BLaER1 treated with 17β-estradiol and CSF1 and Interleukin-3, amounts not matched to agents 10 nM and 100 nM (cell line): ENCODE results near the gene OVCH1.

ENCODE experiments used
- H3K27ac ChIP-seq, 11 experiments: shearing (Covaris generic); formaldehyde crosslinking; 2 replicates each; pipeline ENCODE4 v1.8.1; 2022
- H3K27me3 ChIP-seq, 11 experiments: shearing (Covaris generic); formaldehyde crosslinking; 2 replicates each; pipeline ENCODE4 v1.8.1; 2022
- H3K36me3 ChIP-seq, 11 experiments: shearing (Covaris generic); formaldehyde crosslinking; 2 replicates each; pipeline ENCODE4 v1.8.1; 2022
- H3K4me1 ChIP-seq, 10 experiments: shearing (Covaris generic); formaldehyde crosslinking; 2 replicates each; pipeline ENCODE4 v1.8.1; 2022
- H3K4me2 ChIP-seq, 11 experiments: shearing (Covaris generic); formaldehyde crosslinking; 2 replicates each; pipeline ENCODE4 v1.8.1; 2022
- H3K4me3 ChIP-seq, 10 experiments: shearing (Covaris generic); formaldehyde crosslinking; 2 replicates each; pipeline ENCODE4 v1.8.1; 2022
- H3K9ac ChIP-seq, 11 experiments: shearing (Covaris generic); formaldehyde crosslinking; 2 replicates each; pipeline ENCODE4 v1.8.1; 2022
- H3K9me3 ChIP-seq, 11 experiments: shearing (Covaris generic); formaldehyde crosslinking; replicated peaks in 1 of 11; 2 replicates each; pipeline ENCODE4 v1.8.1; 2022
- H4K20me1 ChIP-seq, 11 experiments: shearing (Covaris generic); formaldehyde crosslinking; 2 replicates each; pipeline ENCODE4 v1.8.1; 2022
- Cebpa-rat ChIP-seq, 11 experiments: shearing (Covaris generic); IDR thresholded peaks; 2 replicates each; pipeline ENCODE4 v1.8.1; 2022

OVCH1 gene

GRCh38 chr12:29427964-29428363 is 69.5 kb downstream of the OVCH1 start:
- Histone ChIP-seq H3K4me2 (peak overlapping the region in 4 of 11 experiments; percentile 11 to 66 (median 29); a peak in 6 of 22 replicates), H3K4me1 (peaks cover 0 to 20% (median 0%) of the 10 kb centered on the region in 10 experiments; a peak in 8 of 20 replicates), H3K27ac (peak overlapping the region in 3 of 11 experiments; percentile 27 to 41 (median 38); a peak in 4 of 22 replicates), H3K9me3 (peaks cover 0 to 12% (median 7%) of the 10 kb centered on the region in 11 experiments; a peak in 4 of 22 replicates), H3K27me3 (no peaks in the 10 kb centered on the region), H4K20me1 (no peaks in the 10 kb centered on the region), H3K36me3 (no peaks in the 10 kb centered on the region), H3K4me3 (no peak overlapping the region), H3K9ac (no peak overlapping the region)
- no peak for TF ChIP-seq Cebpa-rat (IDR thresholded peaks at IDR 0.05)

- Histone ChIP-seq H3K4me1 (peaks cover 0 to 20% (median 0%) of the 10 kb centered on the region in 10 experiments; a peak in 8 of 20 replicates), H3K9ac (no peak overlapping the region), H3K4me2 (no peak overlapping the region), H3K36me3 (no peaks in the 10 kb centered on the region), H3K27ac (no peak overlapping the region), H3K4me3 (no peak overlapping the region), H3K9me3 (peaks cover 0 to 12% (median 7%) of the 10 kb centered on the region in 11 experiments; a peak in 4 of 22 replicates), H3K27me3 (no peaks in the 10 kb centered on the region), H4K20me1 (no peaks in the 10 kb centered on the region)
- TF ChIP-seq Cebpa-rat (IDR thresholded peaks at IDR 0.05): no peak
These were observed 71.0 kb downstream of the OVCH1 start for GRCh38 chr12:29426498-29426897.

GRCh38 chr12:29425722-29426121 is 71.8 kb downstream of the OVCH1 start:
- no peak overlapping the region for H3K9ac ChIP-seq
- peaks cover 0 to 20% (median 0%) of the 10 kb centered on the region in 10 experiments; a peak in 8 of 20 replicates for H3K4me1 ChIP-seq
- no peaks in the 10 kb centered on the region for H4K20me1 ChIP-seq
- H3K36me3 ChIP-seq: no peaks in the 10 kb centered on the region
- TF ChIP-seq Cebpa-rat (IDR thresholded peaks at IDR 0.05): no peak
- H3K4me3 ChIP-seq: no peak overlapping the region
- no peak overlapping the region for H3K27ac ChIP-seq
- H3K4me2 ChIP-seq: no peak overlapping the region
- H3K27me3 ChIP-seq: no peaks in the 10 kb centered on the region
- H3K9me3 ChIP-seq: peaks cover 0 to 12% (median 7%) of the 10 kb centered on the region in 11 experiments; a peak in 4 of 22 replicates

GRCh38 chr12:29416748-29417147 is 80.7 kb downstream of the OVCH1 start:
- Histone ChIP-seq H3K4me1 (no peaks in the 10 kb centered on the region), H3K4me2 (no peak overlapping the region)

GRCh38 chr12:29415111-29415510 is 82.4 kb downstream of the OVCH1 start:
- no peak overlapping the region for H3K4me3 ChIP-seq
- no peaks in the 10 kb centered on the region for H3K36me3 ChIP-seq
- no peaks in the 10 kb centered on the region for H3K4me1 ChIP-seq
- no peak overlapping the region for H3K4me2 ChIP-seq
- no peak for TF ChIP-seq Cebpa-rat (IDR thresholded peaks at IDR 0.05)
- H4K20me1 ChIP-seq: no peaks in the 10 kb centered on the region
- H3K27me3 ChIP-seq: no peaks in the 10 kb centered on the region
- H3K9ac ChIP-seq: no peak overlapping the region
- H3K9me3 ChIP-seq: no peaks in the 10 kb centered on the region
- no peak overlapping the region for H3K27ac ChIP-seq

More at GRCh38 chr12:29416748-29417147, 80.7 kb downstream of the OVCH1 start:
- no peaks in the 10 kb centered on the region for H3K9me3 ChIP-seq
- no peaks in the 10 kb centered on the region for H4K20me1 ChIP-seq
- H3K27ac ChIP-seq: no peak overlapping the region
- H3K27me3 ChIP-seq: no peaks in the 10 kb centered on the region
- H3K9ac ChIP-seq: no peak overlapping the region
- no peak overlapping the region for H3K4me3 ChIP-seq
- no peaks in the 10 kb centered on the region for H3K36me3 ChIP-seq
- TF ChIP-seq Cebpa-rat (IDR thresholded peaks at IDR 0.05): no peak

GRCh38 chr12:29414368-29414767 is 83.1 kb downstream of the OVCH1 start:
- Histone ChIP-seq H3K9me3 (no peaks in the 10 kb centered on the region), H3K9ac (no peak overlapping the region), H4K20me1 (no peaks in the 10 kb centered on the region), H3K4me1 (no peaks in the 10 kb centered on the region), H3K36me3 (no peaks in the 10 kb centered on the region), H3K4me3 (no peak overlapping the region), H3K27ac (no peak overlapping the region), H3K27me3 (no peaks in the 10 kb centered on the region), H3K4me2 (no peak overlapping the region)
- TF ChIP-seq Cebpa-rat (IDR thresholded peaks at IDR 0.05): no peak

- H3K9me3 ChIP-seq: no peaks in the 10 kb centered on the region
- H3K4me3 ChIP-seq: no peak overlapping the region
- no peaks in the 10 kb centered on the region for H3K4me1 ChIP-seq
- no peak for TF ChIP-seq Cebpa-rat (IDR thresholded peaks at IDR 0.05)
- H4K20me1 ChIP-seq: no peaks in the 10 kb centered on the region
- H3K27ac ChIP-seq: no peak overlapping the region
- no peak overlapping the region for H3K4me2 ChIP-seq
- no peaks in the 10 kb centered on the region for H3K27me3 ChIP-seq
- H3K36me3 ChIP-seq: no peaks in the 10 kb centered on the region
- H3K9ac ChIP-seq: no peak overlapping the region
These were observed 91.9 kb downstream of the OVCH1 start for GRCh38 chr12:29405561-29405960.

GRCh38 chr12:29403991-29404390 is 93.5 kb downstream of the OVCH1 start:
- Histone ChIP-seq H3K36me3 (no peaks in the 10 kb centered on the region), H3K9ac (no peak overlapping the region), H3K27ac (no peak overlapping the region), H3K4me1 (no peaks in the 10 kb centered on the region), H4K20me1 (no peaks in the 10 kb centered on the region), H3K27me3 (no peaks in the 10 kb centered on the region), H3K9me3 (no peaks in the 10 kb centered on the region), H3K4me3 (no peak overlapping the region), H3K4me2 (no peak overlapping the region)
- TF ChIP-seq Cebpa-rat (IDR thresholded peaks at IDR 0.05): no peak

GRCh38 chr12:29402437-29402836 is 95.0 kb downstream of the OVCH1 start:
- H3K36me3 ChIP-seq: no peaks in the 10 kb centered on the region
- TF ChIP-seq Cebpa-rat (IDR thresholded peaks at IDR 0.05): no peak
- no peaks in the 10 kb centered on the region for H3K9me3 ChIP-seq
- no peaks in the 10 kb centered on the region for H3K27me3 ChIP-seq
- no peak overlapping the region for H3K4me3 ChIP-seq
- no peak overlapping the region for H3K27ac ChIP-seq
- H3K4me1 ChIP-seq: no peaks in the 10 kb centered on the region
- no peak overlapping the region for H3K9ac ChIP-seq
- no peak overlapping the region for H3K4me2 ChIP-seq
- no peaks in the 10 kb centered on the region for H4K20me1 ChIP-seq

GRCh38 chr12:29398495-29398894 is 99.0 kb downstream of the OVCH1 start:
- TF ChIP-seq Cebpa-rat (IDR thresholded peaks at IDR 0.05): no peak
- Histone ChIP-seq H3K4me1 (peaks cover 0 to 4% (median 0%) of the 10 kb centered on the region in 10 experiments; a peak in 1 of 20 replicates), H3K4me2 (no peak overlapping the region), H3K9me3 (no peaks in the 10 kb centered on the region), H3K9ac (no peak overlapping the region), H3K36me3 (no peaks in the 10 kb centered on the region), H3K27ac (no peak overlapping the region), H3K4me3 (no peak overlapping the region), H4K20me1 (no peaks in the 10 kb centered on the region), H3K27me3 (no peaks in the 10 kb centered on the region)
